Fibroblast of villous mesenchyme (primary cell): ENCODE results near the gene NFIX. TPM values are rescaled to one million over a fixed set of nuclear protein-coding genes. Genes with fewer than 3 reads are reported as not detected.

Experiments
- DNase-seq: peaks from one replicate; pipeline ENCODE4 v3.0.0-alpha.2; 2010; ENCODE audit warnings: low read depth
- H3K4me3 ChIP-seq: 2 replicates; pipeline ENCODE4 v1.5.1; 2011; ENCODE audit warnings: low read depth, mild to moderate bottlenecking, low read length
- CTCF ChIP-seq: IDR thresholded peaks from 2 replicates; pipeline ENCODE4 v1.5.1; 2012; ENCODE audit warnings: low read depth, mild to moderate bottlenecking, low read length; ENCODE audit not compliant: insufficient read depth
- total RNA-seq: library from RNA; depleted of rRNA; stranded (reverse); fragments of >200 nt; gene quantifications from 2 replicates; pipeline ENCODE4 v1.2.3, GENCODE V29; 2012

Gene NFIX
- total RNA-seq, 1 donor, result 30.2 TPM

DNA sequence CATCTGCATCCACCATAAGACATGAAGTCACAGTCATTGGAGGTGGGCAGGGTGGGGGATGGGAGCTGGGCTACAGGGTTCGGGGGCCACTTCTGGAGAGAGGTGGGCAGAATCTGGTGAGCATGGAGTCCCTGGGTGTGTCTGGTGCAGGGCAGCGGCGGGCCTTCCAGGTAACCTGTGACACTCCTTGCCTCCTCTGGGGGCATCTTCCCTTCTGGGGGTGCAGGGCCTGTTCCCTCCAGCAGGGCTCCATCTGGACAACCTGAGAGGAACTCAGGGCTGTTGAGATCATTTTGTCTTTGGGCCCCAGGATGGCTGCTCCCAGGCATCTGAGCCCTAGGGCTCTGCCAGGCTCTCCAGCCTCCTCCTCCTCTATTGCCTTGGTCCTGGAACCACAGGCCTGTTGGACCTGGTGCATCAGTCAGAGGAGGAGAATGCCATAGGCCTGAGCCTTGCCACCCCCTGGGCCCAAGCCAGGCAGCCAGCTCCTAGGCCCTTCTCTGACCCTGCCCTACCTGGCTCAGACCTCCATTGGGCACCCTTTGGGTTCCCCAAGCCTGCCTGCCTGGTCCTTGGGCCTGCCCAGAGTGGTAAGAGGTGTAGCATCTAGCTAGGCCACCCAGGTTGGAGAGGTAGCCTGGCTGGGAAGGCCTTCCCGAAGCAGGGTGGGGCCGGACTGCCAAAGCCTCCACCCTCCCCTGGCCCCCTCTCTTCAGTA lies 94.0 kb downstream of the NFIX start:
- DNase-seq, result no peak
- TF ChIP-seq CTCF, result peak; percentile 35
- no peak overlapping the region for H3K4me3 ChIP-seq

DNA sequence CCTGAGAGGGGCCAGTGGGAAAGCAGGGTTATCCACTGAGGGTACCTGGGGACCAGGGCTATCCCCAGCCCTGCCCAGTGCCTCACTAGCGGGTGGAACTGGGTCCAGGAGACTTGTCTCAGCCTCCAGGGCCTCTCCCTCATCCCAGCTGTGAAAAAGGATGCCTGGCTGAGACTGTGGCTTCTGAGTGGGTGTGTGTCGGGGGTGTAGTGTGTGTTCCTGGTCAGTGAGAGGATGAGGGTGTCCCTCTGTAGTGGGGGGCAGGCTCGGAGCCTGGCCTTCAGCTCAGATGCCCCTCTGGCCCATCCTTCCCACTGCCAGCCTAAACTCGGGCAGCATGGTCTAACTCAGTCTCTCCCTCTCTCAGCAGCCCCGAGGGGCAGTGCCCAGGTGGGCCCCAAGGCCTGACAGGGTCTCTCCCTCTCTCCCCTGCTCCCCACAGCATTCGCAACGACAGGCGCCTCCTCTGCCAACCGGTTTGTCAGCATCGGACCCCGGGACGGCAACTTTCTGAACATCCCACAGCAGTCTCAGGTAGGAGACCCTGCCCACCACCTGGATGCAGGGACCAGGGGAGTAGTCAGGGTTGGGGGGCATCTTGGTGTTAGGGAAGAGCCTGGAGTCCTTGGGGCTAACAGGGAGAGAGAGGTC lies 94.7 kb downstream of the NFIX start:
- TF ChIP-seq CTCF, result no peak
- no peak overlapping the region for H3K4me3 ChIP-seq
- DNase-seq, result no peak

DNA sequence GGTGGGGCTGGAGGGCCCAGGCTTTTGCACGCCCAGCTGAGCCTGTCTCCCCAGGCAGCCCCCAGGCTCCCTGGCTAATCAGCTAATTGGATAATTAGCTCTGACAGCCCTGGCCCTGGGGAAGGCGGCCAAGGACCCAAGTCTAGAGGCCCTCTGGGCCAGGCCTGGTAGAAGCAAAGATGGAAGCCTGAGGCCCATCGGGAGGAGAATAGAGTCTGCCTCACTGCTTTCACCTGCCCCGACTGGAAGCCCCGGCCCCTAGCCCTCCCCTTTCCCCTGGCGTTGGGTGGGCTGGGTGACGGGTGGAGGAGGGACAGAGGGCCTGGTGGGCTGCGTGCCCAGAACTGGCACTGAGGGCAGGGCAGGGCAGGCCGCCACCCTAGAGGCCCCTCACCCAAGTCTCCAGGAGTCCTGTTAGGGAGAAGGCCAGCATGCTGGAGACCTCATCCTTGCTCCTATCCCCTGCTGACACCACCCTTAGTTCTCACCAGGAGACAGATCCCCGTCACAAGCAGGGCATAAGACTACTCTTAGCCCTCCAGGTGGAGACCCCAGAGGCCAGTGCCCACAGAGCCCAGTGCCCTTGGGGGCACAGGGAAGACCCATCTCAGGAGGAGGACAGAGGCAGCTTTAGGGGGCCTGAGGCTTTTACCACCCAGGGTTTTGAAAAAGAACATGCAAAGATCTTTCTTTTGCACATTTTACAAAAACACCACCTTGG lies 95.4 kb downstream of the NFIX start:
- TF ChIP-seq CTCF, result no peak
- DNase-seq, result no peak
- no peak overlapping the region for H3K4me3 ChIP-seq

DNA sequence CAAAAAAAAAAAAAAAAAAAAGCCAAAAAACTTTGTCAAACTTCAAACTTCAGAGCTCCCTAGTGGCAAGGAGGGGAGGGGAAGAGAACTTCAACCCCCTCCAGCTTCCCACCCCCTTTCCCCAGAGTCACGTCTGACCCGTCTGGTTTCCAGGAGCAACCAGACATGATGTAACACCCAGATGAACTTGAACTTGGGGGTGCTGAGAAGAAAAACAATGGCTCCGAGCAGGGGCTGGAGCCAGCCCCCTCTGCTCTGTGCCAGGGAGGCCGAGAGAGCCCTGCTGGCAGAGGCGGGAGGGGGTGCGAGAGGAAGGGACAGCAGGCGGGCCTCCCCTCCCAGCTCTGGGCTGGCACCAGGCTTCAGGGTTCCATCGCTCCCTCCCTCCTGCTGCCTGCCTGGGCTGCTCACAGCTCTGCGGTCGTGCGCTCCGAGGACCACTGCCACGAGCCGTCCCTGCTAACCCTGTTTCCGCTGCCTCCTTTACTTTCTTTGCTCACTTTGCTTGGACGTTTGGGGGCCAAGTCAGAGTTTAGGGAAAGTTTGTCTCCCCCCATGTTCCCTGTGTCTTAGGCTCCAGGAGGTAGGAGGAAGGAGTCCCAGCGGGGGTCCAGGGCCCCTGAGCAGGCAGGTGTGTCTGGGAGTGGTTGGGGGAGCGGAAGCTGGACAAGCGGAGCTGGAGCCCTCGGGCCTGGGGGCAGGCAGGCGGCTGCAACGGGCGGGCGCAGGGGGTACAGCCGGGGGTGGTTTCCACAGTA lies 96.3 kb downstream of the NFIX start:
- no peak for TF ChIP-seq CTCF
- peak; percentile 67 for DNase-seq
- no peak overlapping the region for H3K4me3 ChIP-seq

DNA sequence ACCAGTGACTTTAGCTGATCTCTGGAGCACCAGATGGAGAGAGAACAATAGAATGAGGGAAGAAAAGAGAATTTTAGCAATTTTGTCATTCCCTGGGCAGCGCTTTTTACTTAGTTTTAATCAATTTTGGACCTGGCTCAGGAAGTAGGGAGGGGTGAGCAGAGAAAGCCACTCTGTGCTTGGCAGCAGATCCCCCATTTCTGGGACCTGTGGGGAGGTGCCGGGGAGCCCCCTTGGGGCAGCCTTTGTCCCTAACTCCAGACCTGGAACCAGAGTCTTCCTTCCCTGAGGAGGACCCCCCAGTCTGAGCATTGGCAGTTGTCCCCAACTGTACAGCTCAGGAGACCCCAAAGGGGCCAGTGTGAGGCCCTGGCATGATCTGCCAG lies 96.9 kb downstream of the NFIX start:
- DNase-seq, result no peak
- no peak for TF ChIP-seq CTCF

GRCh38 chr19:13092606-13093235 lies 97.4 kb downstream of the NFIX start:
- no peak for TF ChIP-seq CTCF
- no peak overlapping the region for H3K4me3 ChIP-seq
- no peak for DNase-seq

More for the DNA sequence above, 96.9 kb downstream of the NFIX start:
- no peak overlapping the region for H3K4me3 ChIP-seq
